GM18502 (cell line): ENCODE results near the gene CENPL.
"Not testable (repeated sequence)": the region's sequence is repeated elsewhere in the genome, so short reads cannot be mapped to it uniquely, and the experiment has no call there.

Source experiments
- ATAC-seq: cut with Tn5 transposase; IDR thresholded peaks from one replicate; pipeline ENCODE4 v1.9.1; 2021; ENCODE audit warnings: mild to moderate bottlenecking; ENCODE audit not compliant: unreplicated experiment, poor library complexity

CENPL gene

GRCh38 chr1:173857363-173857917 is 32.8 kb upstream of the CENPL start:
- no peak for ATAC-seq

- no peak for ATAC-seq
Measured at GRCh38 chr1:173856903-173857302, 32.2 kb upstream of the CENPL start.

- no peak for ATAC-seq
Measured at GRCh38 chr1:173856014-173856413, 31.3 kb upstream of the CENPL start.

- ATAC-seq, result no peak
Measured at GRCh38 chr1:173853074-173853473, 28.4 kb upstream of the CENPL start.

GRCh38 chr1:173852105-173852504 is 27.4 kb upstream of the CENPL start:
- no peak for ATAC-seq

- ATAC-seq, result no peak
Measured at GRCh38 chr1:173832748-173833147, 8.1 kb upstream of the CENPL start.

- no peak for ATAC-seq
Measured at GRCh38 chr1:173827611-173828010, 2.9 kb upstream of the CENPL start.

GRCh38 chr1:173823781-173824314 is 835 bp downstream of the CENPL start:
- peak; percentile 43 for ATAC-seq

- ATAC-seq, result no peak
Measured at GRCh38 chr1:173821680-173822079, 3.0 kb downstream of the CENPL start.

- ATAC-seq, result no peak
Measured at GRCh38 chr1:173818459-173818858, 6.2 kb downstream of the CENPL start.

- not testable (repeated sequence) for ATAC-seq
Measured at GRCh38 chr1:173813654-173814053, 11.0 kb downstream of the CENPL start.

GRCh38 chr1:173802961-173803360 is 21.7 kb downstream of the CENPL start:
- no peak for ATAC-seq

GRCh38 chr1:173799995-173800394 is 24.7 kb downstream of the CENPL start:
- not testable (repeated sequence) for ATAC-seq

GRCh38 chr1:173798078-173798477 is 26.6 kb downstream of the CENPL start:
- ATAC-seq, result no peak

- ATAC-seq, result no peak
Measured at GRCh38 chr1:173789841-173790240, 34.8 kb downstream of the CENPL start.

GRCh38 chr1:173784997-173785396 is 39.7 kb downstream of the CENPL start:
- no peak for ATAC-seq

- ATAC-seq, result no peak
Measured at GRCh38 chr1:173779936-173780335, 44.7 kb downstream of the CENPL start.

- ATAC-seq, result no peak
Measured at GRCh38 chr1:173775578-173776226, 49.0 kb downstream of the CENPL start.

GRCh38 chr1:173771560-173771959 is 53.1 kb downstream of the CENPL start:
- ATAC-seq, result no peak

GRCh38 chr1:173770330-173770729 is 54.4 kb downstream of the CENPL start:
- ATAC-seq, result not testable (repeated sequence)

- no peak for ATAC-seq
Measured at GRCh38 chr1:173768827-173769226, 55.9 kb downstream of the CENPL start.

GRCh38 chr1:173768206-173768605 is 56.5 kb downstream of the CENPL start:
- no peak for ATAC-seq
